Astrocyte (in vitro differentiated cells and primary cell): ENCODE measurements around the gene CMSS1. TPM values are rescaled to one million over a fixed set of nuclear protein-coding genes. Genes with fewer than 3 reads are reported as not detected.

Source experiments
- DNase-seq: peaks from one replicate; pipeline ENCODE4 v3.0.0-alpha.2; 2010; ENCODE audit warnings: low read depth
- FAIRE-seq: peaks from 2 replicates; lab custom pipeline; 2011; peaks lifted over from hg19 to GRCh38; lab: Jason Lieb, UNC
- H2AFZ ChIP-seq: 2 replicates; pipeline ENCODE4 v1.6.0; 2012; ENCODE audit warnings: low read depth, low read length, inconsistent platforms
- H3K27ac ChIP-seq: 2 replicates; pipeline ENCODE4 v1.5.1; 2011; ENCODE audit warnings: low read depth, low read length, inconsistent platforms
- H3K27me3 ChIP-seq: 2 replicates; pipeline ENCODE4 v1.6.0; 2011; ENCODE audit warnings: low read length, inconsistent platforms; ENCODE audit not compliant: insufficient read depth
- H3K36me3 ChIP-seq: 2 replicates; pipeline ENCODE4 v1.5.1; 2011; ENCODE audit warnings: low read length, inconsistent platforms; ENCODE audit not compliant: insufficient read depth
- H3K4me1 ChIP-seq: 2 replicates; pipeline ENCODE4 v1.5.1; 2011; ENCODE audit warnings: low read length, inconsistent platforms; ENCODE audit not compliant: insufficient read depth
- H3K4me2 ChIP-seq: 2 replicates; pipeline ENCODE4 v1.6.0; 2012; ENCODE audit warnings: low read length, inconsistent platforms
- H3K4me3 ChIP-seq: 2 replicates; pipeline ENCODE4 v1.5.1; 2011; ENCODE audit warnings: low read depth, mild to moderate bottlenecking, low read length, inconsistent platforms; ENCODE audit not compliant: insufficient read depth
- H3K79me2 ChIP-seq: 2 replicates; pipeline ENCODE4 v1.6.0; 2012; ENCODE audit warnings: mild to moderate bottlenecking, low read length, inconsistent platforms; ENCODE audit not compliant: insufficient read depth
- H3K9ac ChIP-seq: 2 replicates; pipeline ENCODE4 v1.6.0; 2012; ENCODE audit warnings: mild to moderate bottlenecking, low read length, inconsistent platforms
- H3K9me3 ChIP-seq: 2 replicates; pipeline ENCODE4 v1.5.1; 2012; ENCODE audit warnings: low read depth, mild to moderate bottlenecking, low read length, inconsistent platforms; ENCODE audit not compliant: insufficient read depth
- H4K20me1 ChIP-seq: 2 replicates; pipeline ENCODE4 v1.6.0; 2012; ENCODE audit warnings: low read length, inconsistent platforms; ENCODE audit not compliant: insufficient read depth
- H3K27ac Mint-ChIP-seq: one replicate; pipeline ENCODE4 v1.8.0; 2021; ENCODE audit warnings: mild to moderate bottlenecking, mixed read lengths; ENCODE audit not compliant: unreplicated experiment
- H3K27me3 Mint-ChIP-seq: one replicate; pipeline ENCODE4 v1.8.0; 2021; ENCODE audit warnings: low read depth, mixed read lengths; ENCODE audit not compliant: unreplicated experiment
- H3K36me3 Mint-ChIP-seq: one replicate; pipeline ENCODE4 v1.8.0; 2021; ENCODE audit warnings: low read depth, mixed read lengths; ENCODE audit not compliant: unreplicated experiment
- H3K4me1 Mint-ChIP-seq: one replicate; pipeline ENCODE4 v1.8.0; 2021; ENCODE audit warnings: low read depth, mixed read lengths; ENCODE audit not compliant: unreplicated experiment
- H3K4me3 Mint-ChIP-seq: one replicate; pipeline ENCODE4 v1.8.0; 2021; ENCODE audit warnings: mild to moderate bottlenecking, moderate library complexity, mixed read lengths; ENCODE audit not compliant: unreplicated experiment
- H3K9me3 Mint-ChIP-seq: one replicate; pipeline ENCODE4 v1.8.0; 2021; ENCODE audit warnings: mild to moderate bottlenecking, mixed read lengths; ENCODE audit not compliant: unreplicated experiment
- CTCF ChIP-seq: IDR thresholded peaks from 2 replicates; pipeline ENCODE4 v1.5.1; 2011; ENCODE audit warnings: low read depth, mild to moderate bottlenecking, inconsistent platforms, low read length, moderate library complexity; ENCODE audit not compliant: insufficient read depth
- EZH2 ChIP-seq: IDR thresholded peaks from 2 replicates; pipeline ENCODE4 v1.6.1; 2012; ENCODE audit warnings: mild to moderate bottlenecking, low read length, inconsistent platforms; ENCODE audit not compliant: insufficient read depth
- total RNA-seq: library from RNA; stranded (reverse); gene quantifications from 2 replicates; pipeline ENCODE4 v1.2.1, GENCODE V29; 2021

The CMSS1 gene
- total RNA-seq, 1 donor from 2014 or later, result 12.5 TPM

DNA sequence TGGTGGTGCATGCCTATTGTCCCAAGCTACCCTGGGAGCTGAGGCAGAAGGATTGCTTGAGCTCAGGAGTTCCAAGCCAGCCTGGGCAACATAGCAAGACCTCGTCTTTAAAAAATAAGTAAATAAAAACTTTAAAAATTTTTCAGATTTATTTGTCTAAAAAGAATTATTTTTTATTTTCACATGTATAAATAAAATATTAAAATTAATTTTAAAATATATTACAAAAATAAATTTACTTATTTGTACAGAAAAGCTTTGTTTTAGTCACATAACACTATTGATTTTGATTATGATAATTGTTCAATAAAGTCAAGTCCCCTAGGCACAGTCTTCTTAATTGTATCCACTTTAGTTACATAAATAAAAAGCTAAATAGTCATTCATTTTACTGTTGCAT is 211.4 kb downstream of the CMSS1 start:
- no peak for FAIRE-seq
- no peaks in the 10 kb centered on the region for H3K27me3 Mint-ChIP-seq
- Histone ChIP-seq H3K27me3 (no peaks in the 10 kb centered on the region), H3K4me1 (peaks cover 34% of the 10 kb centered on the region), H3K4me2 (no peak overlapping the region), H3K9me3 (no peaks in the 10 kb centered on the region), H3K36me3 (no peaks in the 10 kb centered on the region), H3K79me2 (no peaks in the 10 kb centered on the region), H4K20me1 (no peaks in the 10 kb centered on the region), H3K4me3 (no peak overlapping the region), H3K9ac (no peak overlapping the region), H2AFZ (no peak overlapping the region), H3K27ac (no peak overlapping the region)
- no peak for DNase-seq
- no peaks in the 10 kb centered on the region for H3K9me3 Mint-ChIP-seq
- peaks cover 41% of the 10 kb centered on the region for H3K4me1 Mint-ChIP-seq
- no peak overlapping the region for H3K4me3 Mint-ChIP-seq
- no peaks in the 10 kb centered on the region for H3K36me3 Mint-ChIP-seq
- H3K27ac Mint-ChIP-seq, result no peak overlapping the region
- TF ChIP-seq EZH2, result no peak

- H3K27ac Mint-ChIP-seq, result no peak overlapping the region
- H3K79me2 ChIP-seq, result no peaks in the 10 kb centered on the region
- FAIRE-seq, result no peak
These were observed 212.0 kb downstream of the CMSS1 start for GRCh38 chr3:100029689-100030088.

GRCh38 chr3:100030346-100030745 is 212.7 kb downstream of the CMSS1 start:
- TF ChIP-seq CTCF (no peak), EZH2 (no peak)
- H3K36me3 ChIP-seq, result no peaks in the 10 kb centered on the region
- Mint-ChIP-seq H3K9me3 (no peaks in the 10 kb centered on the region), H3K36me3 (no peaks in the 10 kb centered on the region), H3K27ac (no peak overlapping the region), H3K4me3 (no peak overlapping the region), H3K27me3 (no peaks in the 10 kb centered on the region), H3K4me1 (peaks cover 48% of the 10 kb centered on the region)
- H3K27ac ChIP-seq, result no peak overlapping the region
- H3K4me2 ChIP-seq, result no peak overlapping the region
- peaks cover 32% of the 10 kb centered on the region for H3K4me1 ChIP-seq
- FAIRE-seq (no peak), DNase-seq (peak; percentile 52)
- H3K4me3 ChIP-seq, result no peak overlapping the region
- H3K9me3 ChIP-seq, result no peaks in the 10 kb centered on the region
- no peak overlapping the region for H2AFZ ChIP-seq
- no peaks in the 10 kb centered on the region for H4K20me1 ChIP-seq
- H3K79me2 ChIP-seq, result no peaks in the 10 kb centered on the region
- no peaks in the 10 kb centered on the region for H3K27me3 ChIP-seq
- H3K9ac ChIP-seq, result no peak overlapping the region

More at GRCh38 chr3:100029689-100030088, 212.0 kb downstream of the CMSS1 start:
- no peak overlapping the region for H2AFZ ChIP-seq
- Mint-ChIP-seq H3K9me3 (no peaks in the 10 kb centered on the region), H3K36me3 (no peaks in the 10 kb centered on the region), H3K4me3 (no peak overlapping the region), H3K27me3 (no peaks in the 10 kb centered on the region), H3K4me1 (peaks cover 46% of the 10 kb centered on the region)
- no peak overlapping the region for H3K4me2 ChIP-seq
- no peak overlapping the region for H3K4me3 ChIP-seq
- H3K27me3 ChIP-seq, result no peaks in the 10 kb centered on the region
- TF ChIP-seq CTCF (no peak), EZH2 (no peak)
- H3K9me3 ChIP-seq, result no peaks in the 10 kb centered on the region
- no peaks in the 10 kb centered on the region for H4K20me1 ChIP-seq
- peaks cover 32% of the 10 kb centered on the region for H3K4me1 ChIP-seq
- no peak overlapping the region for H3K27ac ChIP-seq
- no peaks in the 10 kb centered on the region for H3K36me3 ChIP-seq
- H3K9ac ChIP-seq, result no peak overlapping the region
- DNase-seq, result no peak
